Endodermal cell (in vitro differentiated cells): ENCODE results near the gene SLIT1. TPM values are rescaled to one million over a fixed set of nuclear protein-coding genes. Genes with fewer than 3 reads are reported as not detected.

Experiments used
- DNase-seq: peaks from one replicate; pipeline ENCODE4 v3.0.0-alpha.2; 2017
- H3K27ac ChIP-seq: 2 replicates; pipeline ENCODE4 v1.5.1; 2013; ENCODE audit warnings: mild to moderate bottlenecking, low read depth, low read length, moderate library complexity
- H3K27me3 ChIP-seq: 2 replicates; pipeline ENCODE4 v1.6.1; 2013; ENCODE audit warnings: mild to moderate bottlenecking, low read length, moderate library complexity; ENCODE audit not compliant: insufficient read depth, control insufficient read depth, poor library complexity, severe bottlenecking
- H3K36me3 ChIP-seq: 2 replicates; pipeline ENCODE4 v1.7.0; 2013; ENCODE audit warnings: mild to moderate bottlenecking, low read length, moderate library complexity; ENCODE audit not compliant: control insufficient read depth, insufficient read depth
- H3K4me1 ChIP-seq: one replicate; pipeline ENCODE4 v1.7.0; 2013; ENCODE audit warnings: low read length; ENCODE audit not compliant: control insufficient read depth, insufficient read depth
- H3K4me3 ChIP-seq: 2 replicates; pipeline ENCODE4 v1.5.1; 2013; ENCODE audit warnings: mild to moderate bottlenecking, low read length, moderate library complexity
- H3K9ac ChIP-seq: 2 replicates; pipeline ENCODE4 v1.6.1; 2013; ENCODE audit warnings: mild to moderate bottlenecking, low read length, moderate library complexity; ENCODE audit not compliant: poor library complexity, severe bottlenecking; ENCODE audit errors: extremely low read depth
- H3K9me3 ChIP-seq: 2 replicates; pipeline ENCODE4 v1.6.1; 2013; ENCODE audit warnings: mild to moderate bottlenecking, low read length, moderate library complexity; ENCODE audit not compliant: control insufficient read depth
- H3K27ac Mint-ChIP-seq: 2 replicates; pipeline ENCODE4 v1.8.0; 2020; ENCODE audit warnings: mixed read lengths
- H3K27me3 Mint-ChIP-seq: 2 replicates; pipeline ENCODE4 v1.8.0; 2021; ENCODE audit warnings: mild to moderate bottlenecking, mixed read lengths; ENCODE audit not compliant: insufficient read depth
- H3K36me3 Mint-ChIP-seq: 2 replicates; pipeline ENCODE4 v1.8.0; 2020; ENCODE audit warnings: low read depth, mixed read lengths
- H3K4me1 Mint-ChIP-seq: 2 replicates; pipeline ENCODE4 v1.8.0; 2020; ENCODE audit warnings: mixed read lengths
- H3K4me3 Mint-ChIP-seq: 2 replicates; pipeline ENCODE4 v1.8.0; 2020; ENCODE audit warnings: mild to moderate bottlenecking, moderate library complexity, mixed read lengths
- H3K9me3 Mint-ChIP-seq: 2 replicates; pipeline ENCODE4 v1.8.0; 2020; ENCODE audit warnings: mild to moderate bottlenecking, mixed read lengths
- CTCF ChIP-seq: fragments of 200-600 bp; sonication (generic); conservative IDR thresholded peaks from 2 replicates; pipeline ENCODE4 v1.5.0; 2021; ENCODE audit warnings: antibody characterized with exemption, mild to moderate bottlenecking
- WGBS, 2 experiments: methylation state at CpG; one replicate each; pipeline versions ENCODE4 v1.1.5 to v1.1.7; 2013; ENCODE audit warnings: missing lambda C conversion rate in 2 of 2, mixed read lengths in 1 of 2; ENCODE audit not compliant: insufficient coverage in 1 of 2, insufficient read length in 1 of 2; 5-methylcytosine and 5-hydroxymethylcytosine counted together
- total RNA-seq, 2 donors: library from RNA; stranded (reverse); fragmentation: NEBNext Ultra II Directional in 1 of 2; extraction: Animal tissue kit (Norgen Biotek cat#: 25700) in 1 of 2; gene quantifications; 2 replicates in 1 of 2; 3 replicates in 1 of 2; pipeline ENCODE4 v1.2.1, GENCODE V29; 2021

SLIT1 gene
- total RNA-seq, 2 donors from 2014 or later = 0.97 to 2.4 TPM

- Mint-ChIP-seq H3K27me3 (peaks cover 2% of the 10 kb centered on the region), H3K4me1 (no peaks in the 10 kb centered on the region), H3K36me3 (no peaks in the 10 kb centered on the region), H3K9me3 (no peaks in the 10 kb centered on the region), H3K4me3 (no peak overlapping the region), H3K27ac (no peak overlapping the region)
- no peaks in the 10 kb centered on the region for H3K4me1 ChIP-seq
- no peaks in the 10 kb centered on the region for H3K9me3 ChIP-seq
- TF ChIP-seq CTCF = no peak
- no peak overlapping the region for H3K9ac ChIP-seq
- H3K27ac ChIP-seq = no peak overlapping the region
- 85 to 90% methylated on average over 2 to 5 of the region's 5 CpGs for WGBS, 2 experiments
- no peak for DNase-seq
- H3K36me3 ChIP-seq = no peaks in the 10 kb centered on the region
- H3K27me3 ChIP-seq = no peaks in the 10 kb centered on the region
- H3K4me3 ChIP-seq = no peak overlapping the region
Measured at GRCh38 chr10:97107551-97107950, 78.2 kb downstream of the SLIT1 start.

- no peaks in the 10 kb centered on the region for H3K36me3 Mint-ChIP-seq
- H3K27ac Mint-ChIP-seq = no peak overlapping the region
- H3K4me3 ChIP-seq = no peak overlapping the region
- H3K27me3 ChIP-seq = no peaks in the 10 kb centered on the region
- no peak overlapping the region for H3K9ac ChIP-seq
- no peaks in the 10 kb centered on the region for H3K9me3 ChIP-seq
- no peak overlapping the region for H3K4me3 Mint-ChIP-seq
- DNase-seq = no peak
- no peaks in the 10 kb centered on the region for H3K4me1 Mint-ChIP-seq
- no peaks in the 10 kb centered on the region for H3K9me3 Mint-ChIP-seq
- peaks cover 2% of the 10 kb centered on the region for H3K27me3 Mint-ChIP-seq
- no peaks in the 10 kb centered on the region for H3K4me1 ChIP-seq
- H3K36me3 ChIP-seq = no peaks in the 10 kb centered on the region
- no peak for TF ChIP-seq CTCF
- H3K27ac ChIP-seq = no peak overlapping the region
- WGBS, 2 experiments = 76 to 82% methylated on average over 5 to 6 of the region's 6 CpGs
Measured at GRCh38 chr10:97106207-97106606, 79.6 kb downstream of the SLIT1 start.

GRCh38 chr10:97105303-97105702 lies 80.5 kb downstream of the SLIT1 start:
- no peak overlapping the region for H3K9ac ChIP-seq
- H3K27me3 Mint-ChIP-seq = peaks cover 2% of the 10 kb centered on the region
- no peaks in the 10 kb centered on the region for H3K36me3 ChIP-seq
- no peaks in the 10 kb centered on the region for H3K9me3 Mint-ChIP-seq
- 94 to 97% methylated on average over 5 to 7 of the region's 7 CpGs for WGBS, 2 experiments
- H3K27ac Mint-ChIP-seq = no peak overlapping the region
- no peaks in the 10 kb centered on the region for H3K36me3 Mint-ChIP-seq
- H3K27ac ChIP-seq = no peak overlapping the region
- no peaks in the 10 kb centered on the region for H3K9me3 ChIP-seq
- H3K27me3 ChIP-seq = no peaks in the 10 kb centered on the region
- DNase-seq = no peak
- no peaks in the 10 kb centered on the region for H3K4me1 Mint-ChIP-seq
- no peak overlapping the region for H3K4me3 Mint-ChIP-seq
- H3K4me3 ChIP-seq = no peak overlapping the region
- no peak for TF ChIP-seq CTCF
- H3K4me1 ChIP-seq = no peaks in the 10 kb centered on the region
